ENCODE data around the gene ANKS1B. TPM values are rescaled to one million over a fixed set of nuclear protein-coding genes. Genes with fewer than 3 reads are reported as not detected.

Gene ANKS1B
- total RNA-seq, 2 experiments from 2014 or later: 0.21 to 0.36 TPM

GRCh38 chr12:98819821-98820404, 1164.8 kb downstream of the ANKS1B start:
- CTCF ChIA-PET: no interaction called here
- POLR2A ChIA-PET: no interaction called here

GRCh38 chr12:98819071-98819470, 1165.7 kb downstream of the ANKS1B start:
- ChIA-PET CTCF (no interaction called here), POLR2A (no interaction called here)

GRCh38 chr12:98818239-98818638, 1166.5 kb downstream of the ANKS1B start:
- ChIA-PET CTCF (no interaction called here), POLR2A (no interaction called here)

GRCh38 chr12:98817742-98818141, 1167.0 kb downstream of the ANKS1B start:
- ChIA-PET CTCF (no interaction called here), POLR2A (no interaction called here)

GRCh38 chr12:98816720-98817119, 1168.0 kb downstream of the ANKS1B start:
- ChIA-PET CTCF (no interaction called here), POLR2A (no interaction called here)

GRCh38 chr12:98814254-98814653, 1170.5 kb downstream of the ANKS1B start:
- ChIA-PET POLR2A (no interaction called here), CTCF (no interaction called here)

- CTCF ChIA-PET: no interaction called here
- POLR2A ChIA-PET: interaction anchor here (0.6 kb wide), 1 partner anchor 179 kb away, joined by 4 read pairs; no protein-coding TSS in a partner anchor
These were observed 1172.5 kb downstream of the ANKS1B start for GRCh38 chr12:98812225-98812624.

GRCh38 chr12:98808243-98808875, 1176.4 kb downstream of the ANKS1B start:
- CTCF ChIA-PET: no interaction called here
- POLR2A ChIA-PET: no interaction called here

GRCh38 chr12:98807187-98807586, 1177.5 kb downstream of the ANKS1B start:
- ChIA-PET POLR2A (no interaction called here), CTCF (no interaction called here)

GRCh38 chr12:98803468-98804209, 1181.1 kb downstream of the ANKS1B start:
- POLR2A ChIA-PET: no interaction called here
- CTCF ChIA-PET: interaction anchor here (0.7 kb wide), 1 partner anchor 53 kb away, joined by 3 read pairs; no protein-coding TSS in a partner anchor

- POLR2A ChIA-PET: no interaction called here
- CTCF ChIA-PET: interaction anchor here (0.7 to 1.2 kb wide), 2 partner anchors 72 to 155 kb away, joined by 3 to 4 read pairs; no protein-coding TSS in a partner anchor
These were observed 1184.9 kb downstream of the ANKS1B start for GRCh38 chr12:98799822-98800221.

- POLR2A ChIA-PET: no interaction called here
- CTCF ChIA-PET: interaction anchor here (0.7 to 1.2 kb wide), 2 partner anchors 71 to 156 kb away, joined by 3 to 4 read pairs; no protein-coding TSS in a partner anchor
These were observed 1185.5 kb downstream of the ANKS1B start for GRCh38 chr12:98799146-98799810.

GRCh38 chr12:98797200-98797599, 1187.5 kb downstream of the ANKS1B start:
- POLR2A ChIA-PET: no interaction called here
- CTCF ChIA-PET: no interaction called here

GRCh38 chr12:98796745-98797144, 1188.0 kb downstream of the ANKS1B start:
- CTCF ChIA-PET: no interaction called here
- POLR2A ChIA-PET: no interaction called here

GRCh38 chr12:98793121-98793520, 1191.6 kb downstream of the ANKS1B start:
- POLR2A ChIA-PET: no interaction called here
- CTCF ChIA-PET: no interaction called here

GRCh38 chr12:98791406-98791805, 1193.3 kb downstream of the ANKS1B start:
- ChIA-PET CTCF (no interaction called here), POLR2A (no interaction called here)

- CTCF ChIA-PET: no interaction called here
- POLR2A ChIA-PET: no interaction called here
These were observed 1196.3 kb downstream of the ANKS1B start for GRCh38 chr12:98788396-98788795.

- ChIA-PET POLR2A (no interaction called here), CTCF (no interaction called here)
These were observed 1198.1 kb downstream of the ANKS1B start for GRCh38 chr12:98786653-98787052.

GRCh38 chr12:98783420-98783819, 1201.3 kb downstream of the ANKS1B start:
- ChIA-PET POLR2A (no interaction called here), CTCF (no interaction called here)

- CTCF ChIA-PET: no interaction called here
- POLR2A ChIA-PET: no interaction called here
These were observed 1204.5 kb downstream of the ANKS1B start for GRCh38 chr12:98780261-98780660.

- CTCF ChIA-PET: no interaction called here
- POLR2A ChIA-PET: no interaction called here
These were observed 1211.9 kb downstream of the ANKS1B start for GRCh38 chr12:98772818-98773217.
